Measurements from ENCODE around the gene FOCAD. TPM values are rescaled to one million over a fixed set of nuclear protein-coding genes. Genes with fewer than 3 reads are reported as not detected.

Gene FOCAD
- total RNA-seq, 4 donors from 2014 or later, result 49.3 to 139 (median 92.8) TPM

- H3K9me3 ChIP-seq, result no peaks in the 10 kb centered on the region
- 87 to 93% methylated on average over 2 of the region's 2 CpGs for WGBS, 2 donors
- TF ChIP-seq CTCF (IDR thresholded peaks at IDR 0.05) (no peak), POLR2A (IDR thresholded peaks at IDR 0.05) (no peak)
- H3K4me3 ChIP-seq (replicated peaks in 1 of 3), result no peak overlapping the region
- no peaks in the 10 kb centered on the region for H3K27me3 ChIP-seq
- H3K4me1 ChIP-seq, result no peaks in the 10 kb centered on the region
- H3K27ac ChIP-seq, result no peak overlapping the region
- intact Hi-C loops (cut with DNase I), result no loop called here
- DNase-seq, result no peak
- peaks cover 0 to 6% of the 10 kb centered on the region in 2 donors for H3K36me3 ChIP-seq
Observed at GRCh38 chr9:20771729-20772128, 87.7 kb downstream of the FOCAD start.

GRCh38 chr9:20775683-20776082 lies 91.6 kb downstream of the FOCAD start:
- H3K36me3 ChIP-seq, result no peaks in the 10 kb centered on the region
- no peaks in the 10 kb centered on the region for H3K27me3 ChIP-seq
- no peak for DNase-seq
- TF ChIP-seq POLR2A (IDR thresholded peaks at IDR 0.05) (no peak), CTCF (IDR thresholded peaks at IDR 0.05) (no peak)
- H3K9me3 ChIP-seq, result no peaks in the 10 kb centered on the region
- no peaks in the 10 kb centered on the region for H3K4me1 ChIP-seq
- 93 to 100% methylated on average over 2 of the region's 2 CpGs for WGBS, 2 donors
- H3K27ac ChIP-seq, result no peak overlapping the region
- intact Hi-C loops (cut with DNase I), result no loop called here
- H3K4me3 ChIP-seq (replicated peaks in 1 of 3), result no peak overlapping the region

DNA sequence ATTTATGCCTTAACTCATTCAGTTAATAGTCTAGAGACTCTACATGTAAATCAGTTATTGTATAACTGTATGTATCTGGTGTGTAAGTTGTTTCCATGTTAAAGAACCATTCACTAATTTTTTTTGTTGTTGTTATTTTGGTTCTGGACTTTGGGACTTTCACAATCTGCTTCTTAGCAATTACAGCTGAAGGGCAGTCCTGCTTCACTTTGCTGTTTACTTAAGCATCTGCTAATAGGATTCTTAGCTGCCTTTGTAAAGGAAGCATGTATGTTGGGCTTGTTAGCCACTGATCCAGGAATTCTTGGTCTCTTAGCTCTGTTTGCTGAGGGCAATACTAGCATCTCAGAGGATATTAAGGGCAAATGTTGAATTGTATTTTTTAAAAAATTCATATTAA lies 97.0 kb downstream of the FOCAD start:
- H3K4me3 ChIP-seq (replicated peaks in 1 of 3), result no peak overlapping the region
- intact Hi-C loops (cut with DNase I), result no loop called here
- H3K4me1 ChIP-seq, result peaks cover 0 to 3% of the 10 kb centered on the region in 2 donors
- no peaks in the 10 kb centered on the region for H3K36me3 ChIP-seq
- no peak for TF ChIP-seq POLR2A (IDR thresholded peaks at IDR 0.05)
- no peak for TF ChIP-seq CTCF (IDR thresholded peaks at IDR 0.05)
- no peak overlapping the region for H3K27ac ChIP-seq
- H3K27me3 ChIP-seq, result no peaks in the 10 kb centered on the region
- no peaks in the 10 kb centered on the region for H3K9me3 ChIP-seq
- no peak for DNase-seq

GRCh38 chr9:20782289-20782688 lies 98.2 kb downstream of the FOCAD start:
- Histone ChIP-seq H3K4me1 (peaks cover 0 to 3% of the 10 kb centered on the region in 2 donors), H3K36me3 (no peaks in the 10 kb centered on the region), H3K4me3 (replicated peaks in 1 of 3) (no peak overlapping the region), H3K27ac (no peak overlapping the region), H3K9me3 (no peaks in the 10 kb centered on the region), H3K27me3 (no peaks in the 10 kb centered on the region)
- WGBS, 2 donors, result 94 to 96% methylated on average over 5 of the region's 5 CpGs
- no peak for TF ChIP-seq POLR2A (IDR thresholded peaks at IDR 0.05)
- no peak for TF ChIP-seq CTCF (IDR thresholded peaks at IDR 0.05)
- DNase-seq, result no peak
- intact Hi-C loops (cut with DNase I), result no loop called here

DNA sequence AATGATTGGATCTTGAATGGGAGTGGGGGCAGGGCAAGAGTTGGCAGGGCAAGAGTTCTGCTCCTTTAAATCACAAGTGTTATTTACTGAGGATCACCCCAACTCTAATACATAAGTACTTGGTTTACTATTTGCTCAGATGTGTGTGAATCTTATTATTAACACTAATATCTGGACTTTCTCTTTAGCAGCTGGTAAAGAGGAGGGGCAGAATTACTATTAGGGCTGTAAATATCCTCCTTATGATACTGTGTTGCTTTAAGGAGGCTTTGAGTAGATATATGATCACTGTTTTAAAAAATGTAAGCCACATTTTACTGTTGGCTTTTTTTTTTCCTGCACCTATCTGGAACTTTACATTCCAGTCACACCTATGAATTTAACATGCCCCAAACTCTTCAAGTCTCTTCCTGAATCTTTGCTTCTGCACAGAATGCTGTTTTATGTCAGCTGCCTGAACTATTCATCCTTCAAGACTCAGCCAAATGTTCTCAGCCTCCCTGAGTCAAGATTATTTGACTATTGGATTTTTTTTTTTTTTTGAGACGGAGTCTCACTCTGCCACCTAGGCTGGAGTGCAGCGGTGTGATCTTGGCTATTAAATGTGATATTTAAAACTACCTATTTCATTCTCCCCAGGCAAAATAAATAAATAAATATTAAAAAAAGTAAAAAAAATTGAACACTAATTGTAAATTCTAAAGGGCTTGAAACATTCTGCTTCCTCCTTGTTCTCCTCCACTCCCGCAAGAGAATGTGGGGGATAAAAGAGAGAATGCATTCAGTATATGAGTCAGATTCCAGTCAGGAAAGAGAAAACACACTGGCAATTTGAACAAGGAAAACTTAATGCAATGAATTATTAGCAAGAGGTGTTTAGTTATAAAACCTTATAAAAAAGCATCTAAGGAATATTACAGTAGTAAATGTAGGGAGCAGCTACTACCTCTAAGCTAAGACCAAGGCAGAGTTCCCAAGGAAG lies 99.3 kb downstream of the FOCAD start:
- no peaks in the 10 kb centered on the region for H3K36me3 ChIP-seq
- H3K9me3 ChIP-seq, result no peaks in the 10 kb centered on the region
- H3K27me3 ChIP-seq, result no peaks in the 10 kb centered on the region
- intact Hi-C loops (cut with DNase I), result no loop called here
- WGBS, 2 donors, result 82 to 86% methylated on average over 3 of the region's 3 CpGs
- no peak for TF ChIP-seq POLR2A (IDR thresholded peaks at IDR 0.05)
- no peak for TF ChIP-seq CTCF (IDR thresholded peaks at IDR 0.05)
- H3K4me1 ChIP-seq, result peaks cover 0 to 3% of the 10 kb centered on the region in 2 donors
- H3K27ac ChIP-seq, result no peak overlapping the region
- H3K4me3 ChIP-seq (replicated peaks in 1 of 3), result no peak overlapping the region
- DNase-seq, result peak; percentile 12 to 21
